Glomerular visceral epithelial cell (primary cell): ENCODE data around the gene CENATAC.
A peak's percentile ranks its signal among the peaks of the same experiment; 100 is the strongest.
"Not testable (repeated sequence)": the region's sequence is repeated elsewhere in the genome, so short reads cannot be mapped to it uniquely, and the experiment has no call there.

Experiments
- DNase-seq: peaks from one replicate; pipeline ENCODE4 v3.0.0-alpha.2; 2016; ENCODE audit errors: extremely low spot score

CENATAC gene, protein sequence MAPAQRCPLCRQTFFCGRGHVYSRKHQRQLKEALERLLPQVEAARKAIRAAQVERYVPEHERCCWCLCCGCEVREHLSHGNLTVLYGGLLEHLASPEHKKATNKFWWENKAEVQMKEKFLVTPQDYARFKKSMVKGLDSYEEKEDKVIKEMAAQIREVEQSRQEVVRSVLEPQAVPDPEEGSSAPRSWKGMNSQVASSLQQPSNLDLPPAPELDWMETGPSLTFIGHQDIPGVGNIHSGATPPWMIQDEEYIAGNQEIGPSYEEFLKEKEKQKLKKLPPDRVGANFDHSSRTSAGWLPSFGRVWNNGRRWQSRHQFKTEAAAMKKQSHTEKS

DNA sequence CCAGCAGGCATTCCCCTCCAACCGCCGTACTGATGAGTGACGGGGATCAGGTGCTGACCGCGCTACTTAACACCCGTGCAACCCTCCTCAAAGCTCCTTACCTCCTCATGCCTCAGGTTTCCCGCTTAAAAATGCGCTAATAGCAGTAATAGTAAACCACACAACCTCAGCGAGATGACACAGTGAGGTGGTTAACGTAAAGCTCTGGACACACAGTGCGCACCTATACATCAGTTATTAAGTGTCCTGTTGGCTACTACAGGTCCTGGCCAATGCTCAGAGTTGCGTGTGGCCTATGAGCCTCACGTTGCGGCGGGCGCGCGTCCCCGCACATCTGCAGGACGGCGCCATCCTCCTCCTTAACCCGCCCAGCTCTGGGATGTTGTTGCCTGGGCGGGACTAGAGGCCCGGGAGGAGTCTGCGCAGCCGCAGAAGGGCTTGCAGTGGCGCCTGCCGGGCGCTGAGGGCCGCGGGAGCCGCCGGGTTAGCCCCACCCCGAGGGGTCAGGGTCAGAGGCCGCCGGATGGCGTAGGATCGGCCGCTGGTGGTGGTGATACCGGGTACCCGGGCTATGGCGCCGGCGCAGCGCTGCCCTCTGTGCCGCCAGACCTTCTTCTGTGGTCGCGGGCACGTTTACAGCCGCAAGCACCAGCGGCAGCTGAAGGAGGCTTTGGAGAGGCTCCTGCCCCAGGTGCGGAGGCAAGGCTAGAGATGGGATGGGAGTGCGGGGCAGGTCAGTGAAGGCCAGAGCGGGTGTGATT, at the start of gene CENATAC:
Gene CENATAC (plus strand): TSS at position 512 of the 761 bp plus-strand sequence. CDS start 60 bp downstream, at position 572.
- peak; percentile 81 for DNase-seq

DNA sequence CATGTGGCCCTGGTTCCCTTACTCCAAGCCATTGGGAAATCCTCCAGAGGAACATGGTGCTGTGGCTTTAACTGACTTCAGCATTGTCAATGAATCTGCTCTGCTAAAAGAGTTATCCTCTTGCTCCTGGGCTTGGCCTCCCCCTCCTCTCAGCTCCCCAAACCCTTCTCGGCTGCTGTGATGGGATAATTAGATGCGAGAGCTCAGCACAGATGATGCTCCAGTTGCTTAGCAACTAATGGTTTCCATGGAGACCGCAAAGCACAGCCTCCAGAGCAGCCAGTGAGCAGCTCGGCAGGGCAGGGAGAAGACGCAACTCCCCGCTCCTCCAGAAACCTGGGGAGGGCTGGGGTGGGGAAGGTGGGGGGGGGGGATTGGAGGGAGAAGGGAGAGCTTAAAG, 44.7 kb upstream of the CENATAC start:
- DNase-seq: no peak

DNA sequence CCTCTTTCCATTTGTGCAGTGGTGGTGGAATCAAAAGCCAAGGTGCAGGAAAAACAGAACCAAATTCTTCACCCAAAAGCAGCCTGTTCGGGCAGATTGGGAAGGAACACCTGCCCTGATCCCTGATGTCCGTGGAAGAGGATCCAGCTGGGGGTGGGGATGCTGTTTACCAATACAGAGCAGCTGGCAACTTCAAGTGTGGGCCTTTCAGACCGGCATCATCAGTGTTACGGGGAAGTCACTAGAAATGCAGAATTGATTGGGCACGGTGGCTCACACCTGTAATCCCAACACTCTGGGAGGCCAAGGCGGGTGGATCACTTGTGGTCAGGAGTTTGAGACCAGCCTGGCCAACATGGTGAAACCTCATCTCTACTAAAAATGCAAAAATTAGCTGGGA, 44.0 kb upstream of the CENATAC start:
- not testable (repeated sequence) for DNase-seq

DNA sequence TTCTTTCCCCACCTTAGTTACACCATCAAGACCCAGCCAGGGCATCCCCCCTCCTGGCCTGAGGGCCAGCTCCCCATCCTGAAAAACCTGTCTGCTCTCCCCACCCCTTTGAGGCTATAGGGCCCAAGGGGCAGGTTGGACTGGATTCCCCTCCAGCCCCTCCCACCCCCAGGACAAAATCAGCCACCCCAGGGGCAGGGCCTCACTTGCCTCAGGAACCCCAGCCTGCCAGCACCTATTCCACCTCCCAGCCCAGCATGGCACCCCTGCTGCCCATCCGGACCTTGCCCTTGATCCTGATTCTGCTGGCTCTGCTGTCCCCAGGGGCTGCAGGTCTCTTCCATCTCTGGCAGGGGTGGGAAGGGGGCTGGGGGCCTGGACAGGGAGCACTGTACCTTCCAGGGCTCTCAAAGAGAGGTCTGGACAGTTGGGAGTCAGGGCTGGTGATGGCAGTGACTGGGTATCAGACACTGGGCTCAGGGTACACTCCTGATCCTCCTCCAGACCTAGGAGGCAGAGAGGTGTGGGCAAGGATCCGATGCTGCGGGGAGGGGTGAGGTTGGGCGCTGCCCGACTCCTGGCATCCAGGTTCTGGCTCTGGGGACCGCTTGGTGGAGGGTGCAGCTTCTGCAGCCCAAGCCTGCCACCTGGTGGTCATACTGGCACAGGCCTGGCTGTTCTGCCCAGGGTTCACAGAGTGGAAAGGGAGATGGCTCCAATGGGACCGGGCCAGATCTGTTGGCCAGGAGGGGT, 41.7 kb upstream of the CENATAC start, which contains the start of gene UPK2:
Gene UPK2 (plus strand): TSS at position 205 of the 753 bp plus-strand sequence. CDS start 53 bp downstream, at position 258.
- peak; percentile 83 for DNase-seq

DNA sequence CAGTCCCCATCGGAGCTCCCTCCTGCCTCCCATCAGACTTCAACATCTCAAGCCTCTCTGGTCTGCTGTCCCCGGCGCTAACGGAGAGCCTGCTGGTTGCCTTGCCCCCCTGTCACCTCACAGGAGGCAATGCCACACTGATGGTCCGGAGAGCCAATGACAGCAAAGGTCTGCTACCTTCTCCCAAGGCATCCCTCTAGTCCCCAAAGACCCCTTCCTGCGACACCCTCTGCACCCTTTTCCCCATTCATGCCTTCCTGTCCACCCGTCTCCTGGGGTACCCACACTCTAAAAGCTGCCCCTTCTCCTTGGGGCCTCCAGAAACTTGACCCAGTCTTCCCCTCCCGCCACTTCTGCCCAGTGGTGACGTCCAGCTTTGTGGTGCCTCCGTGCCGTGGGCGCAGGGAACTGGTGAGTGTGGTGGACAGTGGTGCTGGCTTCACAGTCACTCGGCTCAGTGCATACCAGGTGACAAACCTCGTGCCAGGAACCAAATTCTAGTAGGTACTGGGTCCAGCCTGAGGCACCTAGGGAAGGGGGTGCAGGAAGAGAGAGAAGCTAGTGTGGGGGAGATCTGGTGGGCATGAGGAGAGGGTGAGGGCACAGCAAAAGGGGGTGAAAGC, 41.0 kb upstream of the CENATAC start:
- DNase-seq: no peak

DNA sequence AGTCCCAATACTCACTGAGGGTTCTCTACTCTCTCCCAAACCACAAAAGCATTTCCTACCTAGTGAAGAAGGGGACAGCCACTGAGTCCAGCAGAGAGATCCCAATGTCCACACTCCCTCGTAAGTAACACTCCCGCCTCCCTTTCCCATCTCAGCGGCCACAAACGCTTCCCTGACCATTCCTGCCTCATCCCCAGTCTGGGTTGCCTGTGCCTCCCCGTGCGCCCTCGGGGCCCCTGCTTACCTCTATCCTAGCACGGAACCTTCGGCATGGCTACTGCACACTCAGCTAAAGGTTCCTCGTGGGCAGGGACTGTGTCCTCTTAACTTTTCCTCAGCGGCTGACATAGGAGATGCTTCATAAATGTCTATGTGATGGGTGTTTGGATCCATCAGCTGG, 40.4 kb upstream of the CENATAC start:
- no peak for DNase-seq

DNA sequence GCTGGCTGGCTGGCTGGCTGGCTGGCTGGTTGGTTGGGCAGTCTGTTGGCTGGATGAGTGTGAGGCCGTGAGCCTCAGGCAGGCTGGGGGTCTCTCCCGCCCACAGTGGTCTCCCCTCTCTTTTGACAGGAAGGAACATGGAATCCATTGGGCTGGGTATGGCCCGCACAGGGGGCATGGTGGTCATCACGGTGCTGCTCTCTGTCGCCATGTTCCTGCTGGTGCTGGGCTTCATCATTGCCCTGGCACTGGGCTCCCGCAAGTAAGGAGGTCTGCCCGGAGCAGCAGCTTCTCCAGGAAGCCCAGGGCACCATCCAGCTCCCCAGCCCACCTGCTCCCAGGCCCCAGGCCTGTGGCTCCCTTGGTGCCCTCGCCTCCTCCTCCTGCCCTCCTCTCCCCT, 40.0 kb upstream of the CENATAC start:
- DNase-seq: no peak

DNA sequence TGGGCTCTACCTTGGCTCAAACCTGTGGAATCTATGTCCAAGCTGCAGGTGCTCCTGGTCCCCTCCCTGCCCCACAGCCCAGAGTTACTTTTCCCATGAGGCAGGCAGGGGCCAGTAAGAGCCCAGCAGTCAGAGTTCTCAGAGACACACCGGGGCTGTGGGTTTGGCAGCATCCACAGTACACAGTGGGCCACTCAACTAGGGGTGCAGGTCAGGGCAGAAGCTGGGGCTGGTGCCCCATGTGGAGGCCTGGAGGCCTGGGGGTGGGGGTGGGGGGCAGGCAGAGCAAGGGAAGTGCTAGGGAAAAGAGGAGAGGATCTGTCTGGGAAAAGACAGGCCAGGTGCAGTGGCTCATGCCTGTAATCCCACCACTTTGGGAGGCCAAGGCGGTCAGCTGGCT, 39.4 kb upstream of the CENATAC start:
- no peak for DNase-seq

DNA sequence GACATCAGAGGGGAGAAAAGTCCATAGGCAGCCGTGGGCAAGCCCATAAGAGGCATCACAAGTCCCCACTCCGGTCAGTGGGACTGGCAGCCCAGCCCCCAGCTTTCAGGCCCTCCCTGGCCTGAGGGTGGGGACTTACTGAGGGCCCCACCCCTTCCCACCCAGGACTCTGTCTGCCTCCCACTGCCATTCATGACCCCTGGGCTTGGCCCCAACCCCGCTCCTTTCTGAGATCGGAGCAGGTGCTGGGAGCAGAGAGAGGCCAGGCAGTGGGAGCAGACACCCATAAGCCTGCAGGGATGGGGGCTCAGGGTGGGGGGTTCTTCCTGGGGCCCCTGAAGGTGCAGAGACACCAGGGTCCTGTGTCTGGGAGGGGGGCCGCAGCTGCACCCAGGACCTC, 36.7 kb upstream of the CENATAC start:
- no peak for DNase-seq

DNA sequence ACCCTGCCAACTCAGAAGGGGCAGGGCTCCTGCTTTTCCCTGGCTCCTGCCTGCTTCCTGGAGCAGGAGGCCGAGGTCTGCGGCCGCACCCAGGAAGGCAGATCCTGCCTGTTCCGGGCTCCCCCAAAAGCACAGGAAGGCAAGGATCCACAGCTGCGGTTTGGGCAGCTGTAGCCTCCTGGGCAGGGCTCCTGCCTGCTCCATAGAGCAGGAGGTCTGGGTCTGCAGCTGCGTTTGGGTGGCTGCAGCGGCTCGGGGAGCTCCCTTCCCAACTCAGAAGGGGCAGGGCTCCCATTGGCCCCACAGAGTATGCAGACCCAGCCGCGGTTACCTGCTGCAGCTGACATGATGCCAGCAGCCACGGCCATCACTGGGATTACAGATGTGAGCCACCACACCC, 36.3 kb upstream of the CENATAC start:
- DNase-seq: no peak

DNA sequence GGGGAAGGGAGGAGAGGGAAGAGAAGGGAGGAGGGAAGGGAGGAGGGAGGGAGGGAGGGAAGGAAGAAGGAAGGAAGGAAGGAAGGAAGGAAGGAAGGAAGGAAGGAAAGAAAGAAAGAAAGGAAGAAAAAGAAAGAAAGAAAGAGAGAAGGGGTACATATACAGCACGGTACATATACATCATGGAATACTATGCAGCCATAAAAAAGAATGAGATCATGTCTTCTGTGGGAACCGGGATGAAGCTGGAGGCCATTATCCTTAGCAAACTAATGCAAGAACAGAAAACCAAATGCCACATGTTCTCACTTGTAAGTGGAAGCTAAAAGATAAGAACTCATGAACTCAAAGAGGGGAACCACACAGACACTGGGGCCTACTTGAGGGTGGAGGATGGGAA, 28.4 kb upstream of the CENATAC start:
- not testable (repeated sequence) for DNase-seq

DNA sequence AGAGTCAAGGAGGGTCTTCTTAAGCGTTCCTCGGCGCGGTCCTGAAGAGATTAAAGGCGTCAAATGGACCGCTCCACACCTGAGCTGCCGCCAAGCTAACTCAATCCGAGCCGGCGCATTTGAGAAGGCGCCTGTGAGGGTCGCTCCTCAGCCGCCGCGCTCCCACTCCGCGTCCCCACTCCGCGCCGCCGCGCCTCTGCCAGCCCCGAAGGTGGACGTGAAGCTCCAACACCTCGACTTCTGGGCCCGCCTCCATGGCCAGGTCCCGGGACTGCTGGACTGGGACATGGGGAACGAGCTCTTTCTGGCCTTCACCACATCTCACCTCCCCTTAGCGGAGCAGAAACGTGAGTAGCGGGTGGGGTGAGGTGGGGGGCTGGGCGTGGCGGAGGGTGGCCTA, 26.3 kb upstream of the CENATAC start, which contains the start of gene FOXR1:
Gene FOXR1 (plus strand): TSS at position 116 of the 400 bp plus-strand sequence. CDS start 171 bp downstream, at position 287.
- DNase-seq: no peak

DNA sequence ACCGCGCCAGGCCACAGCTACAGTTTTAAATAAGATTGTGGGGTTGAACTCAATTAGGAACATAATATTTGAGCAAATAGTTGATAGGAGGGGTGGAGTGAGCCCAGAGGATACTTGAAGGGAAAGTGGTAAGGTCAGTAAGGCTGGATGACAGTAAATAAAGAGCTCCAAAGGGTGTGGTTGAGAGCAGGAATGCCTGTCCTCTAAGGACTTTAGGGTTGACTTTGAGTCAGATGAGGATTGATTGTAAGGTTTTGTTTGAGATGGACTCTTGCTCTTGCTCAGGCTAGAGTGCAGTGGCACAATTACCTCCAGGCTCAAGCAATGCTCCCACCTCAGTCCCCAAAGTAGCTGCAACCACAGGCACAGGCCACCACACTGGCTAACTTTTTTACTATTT, 24.0 kb upstream of the CENATAC start:
- DNase-seq: no peak

DNA sequence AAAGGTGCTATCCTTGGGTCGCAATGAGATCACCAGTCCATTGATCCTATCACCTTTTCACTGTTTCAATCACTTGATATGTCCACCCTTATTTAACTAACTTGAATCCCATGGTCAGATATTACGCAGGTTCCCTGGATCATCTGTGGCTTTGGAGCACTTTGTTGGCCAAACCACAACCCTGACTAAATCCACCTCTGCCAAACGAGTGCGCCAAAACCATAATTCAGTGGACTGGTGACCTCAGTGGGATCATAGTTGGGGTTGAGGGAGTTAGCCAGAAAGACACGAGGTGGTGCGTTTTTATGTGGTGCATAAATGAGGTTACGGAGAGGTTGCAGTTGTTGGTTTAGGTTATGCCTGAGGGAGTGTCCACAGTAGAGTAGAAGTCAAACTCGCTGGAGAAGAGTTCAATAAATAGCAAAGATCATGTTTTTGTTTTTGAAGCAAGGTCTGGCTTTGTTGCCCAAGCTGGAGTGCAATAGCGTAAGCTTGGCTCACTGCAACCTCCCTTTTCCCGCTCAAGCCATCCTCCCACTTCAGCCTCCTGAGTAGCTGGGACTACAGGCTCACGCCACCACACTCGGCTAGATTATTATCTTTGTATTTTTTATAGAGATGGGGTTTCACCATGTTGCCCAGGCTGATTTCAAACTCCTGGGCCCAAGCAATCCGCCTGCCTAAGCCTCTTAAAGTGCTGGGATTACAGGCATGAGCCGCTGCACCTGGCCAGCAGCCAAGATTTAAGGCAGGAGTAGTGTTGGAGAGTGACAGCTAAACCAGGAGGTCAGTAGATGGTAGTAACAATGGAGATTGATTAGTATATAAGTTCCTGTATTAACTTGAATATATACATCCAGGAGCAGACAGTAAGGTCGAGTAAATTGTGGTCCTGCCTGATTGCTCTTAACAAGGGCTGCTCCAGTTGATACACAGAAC, 21.9 kb upstream of the CENATAC start:
- peak; percentile 11 for DNase-seq

DNA sequence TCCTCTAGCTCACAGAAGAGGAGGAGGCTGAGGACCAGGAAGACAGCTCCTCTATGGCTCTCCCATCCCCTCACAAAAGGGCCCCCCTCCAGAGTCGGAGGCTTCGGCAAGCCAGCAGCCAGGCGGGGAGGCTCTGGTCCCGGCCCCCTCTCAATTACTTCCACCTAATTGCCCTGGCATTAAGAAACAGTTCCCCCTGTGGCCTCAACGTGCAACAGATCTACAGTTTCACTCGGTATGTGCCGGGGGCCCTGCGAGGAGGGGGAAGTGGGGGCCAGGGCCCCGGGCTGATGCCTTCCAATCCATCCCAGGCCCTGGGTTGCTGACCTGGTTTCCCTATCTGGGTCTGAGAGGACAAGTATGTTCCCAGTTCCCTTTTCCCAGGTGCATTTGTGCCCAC, 18.5 kb upstream of the CENATAC start:
- no peak for DNase-seq

DNA sequence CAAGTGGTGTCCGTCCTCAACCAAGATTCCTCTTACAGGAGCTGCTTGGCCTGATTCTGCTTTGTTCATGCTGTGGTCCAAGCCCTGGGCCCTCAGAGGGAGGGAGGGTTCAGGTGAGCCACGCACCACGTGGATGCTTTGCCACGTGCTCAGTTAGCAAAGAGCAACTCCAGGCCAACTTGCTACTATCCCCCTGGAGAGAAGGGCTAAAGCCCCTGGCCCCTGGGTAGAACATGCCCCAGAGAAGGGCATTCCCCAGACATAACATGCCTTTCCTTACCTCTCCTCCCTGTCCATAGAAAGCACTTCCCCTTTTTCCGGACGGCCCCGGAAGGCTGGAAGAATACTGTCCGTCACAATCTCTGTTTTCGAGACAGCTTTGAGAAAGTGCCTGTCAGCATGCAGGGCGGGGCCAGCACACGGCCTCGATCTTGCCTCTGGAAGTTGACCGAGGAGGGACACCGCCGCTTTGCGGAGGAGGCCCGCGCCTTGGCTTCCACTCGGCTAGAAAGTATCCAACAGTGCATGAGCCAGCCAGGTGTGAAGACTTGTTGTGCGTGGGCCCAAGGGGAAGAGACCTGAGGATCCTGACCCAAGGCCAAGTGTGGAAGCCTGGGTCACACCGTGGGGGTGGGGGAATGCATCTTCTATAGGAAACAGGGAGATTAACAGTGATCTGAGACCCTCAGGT, 17.6 kb upstream of the CENATAC start:
- DNase-seq: no peak

DNA sequence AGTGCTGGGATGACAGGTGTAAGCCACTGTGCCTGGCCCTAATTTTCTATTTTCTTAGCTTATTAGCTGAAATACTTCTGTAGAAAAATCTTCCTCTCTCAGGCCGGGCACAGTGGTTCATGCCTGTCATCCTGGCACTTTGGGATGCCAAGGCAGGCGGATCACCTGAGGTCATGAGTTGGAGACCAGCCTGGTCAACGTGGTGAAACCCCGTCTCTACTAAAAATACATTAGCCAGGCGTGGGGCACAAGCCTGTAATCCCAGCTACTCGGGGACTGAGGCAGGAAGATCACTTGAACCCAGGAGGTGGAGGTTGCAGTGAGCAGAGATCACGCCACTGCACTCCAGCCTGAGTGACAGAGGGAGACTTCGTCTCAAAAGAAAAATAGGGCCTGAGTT, 13.6 kb upstream of the CENATAC start:
- not testable (repeated sequence) for DNase-seq

DNA sequence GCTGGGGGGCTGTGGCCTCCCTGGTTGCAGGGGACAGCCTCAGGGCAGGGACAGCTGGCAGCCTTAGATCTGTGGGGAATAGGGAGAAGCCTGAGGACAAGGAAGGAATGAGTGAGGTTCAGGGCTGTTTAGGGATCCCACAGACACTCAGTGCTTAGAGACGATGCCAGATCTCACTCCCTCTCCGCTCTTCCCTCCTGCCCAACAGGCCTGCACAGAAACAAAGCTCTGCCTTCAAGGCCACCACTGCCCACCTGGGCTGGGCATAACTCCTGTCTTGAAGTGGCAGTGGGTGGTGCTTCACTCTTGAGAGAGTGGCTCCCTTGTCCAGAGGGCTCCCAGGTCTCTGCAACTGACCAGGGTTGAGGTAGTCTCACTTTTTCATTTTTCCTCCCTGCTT, 13.1 kb upstream of the CENATAC start:
- DNase-seq: no peak

DNA sequence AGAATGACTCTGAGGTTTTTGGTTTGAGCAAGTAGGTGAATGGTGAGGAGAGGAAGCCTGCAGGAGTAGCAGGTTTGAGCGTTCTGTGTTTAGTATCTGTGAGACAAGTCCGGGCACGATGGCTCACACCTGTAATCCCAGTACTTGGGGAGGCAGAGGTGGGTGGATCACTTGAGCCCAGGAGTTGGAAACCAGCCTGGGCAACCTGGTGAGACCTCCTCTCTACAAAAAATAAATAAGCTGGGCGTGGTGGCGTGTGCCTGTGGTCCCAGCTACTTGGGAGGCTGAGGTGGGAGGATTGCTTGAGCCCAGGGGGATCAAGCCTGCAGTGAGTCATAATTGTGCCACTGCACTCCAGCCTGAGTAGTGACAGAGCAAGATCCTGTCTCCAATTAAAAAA, 9.7 kb upstream of the CENATAC start:
- no peak for DNase-seq

DNA sequence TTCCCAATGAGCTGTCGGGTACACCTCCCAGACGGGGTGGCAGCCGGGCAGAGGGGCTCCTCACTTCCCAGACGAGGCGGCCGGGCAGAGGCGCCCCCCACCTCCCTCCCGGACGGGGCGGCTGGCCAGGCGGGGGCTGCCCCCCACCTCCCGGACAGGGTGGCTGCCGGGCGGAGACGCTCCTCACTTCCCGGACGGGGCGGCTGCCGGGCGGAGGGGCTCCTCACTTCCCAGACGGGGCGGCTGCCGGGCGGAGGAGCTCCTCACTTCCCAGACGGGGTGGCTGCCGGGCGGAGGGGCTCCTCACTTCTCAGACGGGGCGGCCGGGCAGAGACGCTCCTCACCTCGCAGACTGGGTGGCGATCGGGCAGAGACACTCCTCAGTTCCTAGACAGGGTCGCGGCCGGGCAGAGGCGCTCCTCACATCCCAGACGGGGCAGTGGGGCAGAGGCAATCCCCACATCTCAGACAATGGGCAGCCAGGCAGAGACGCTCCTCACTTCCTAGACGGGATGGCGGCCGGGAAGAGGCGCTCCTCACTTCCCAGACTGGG, 6.4 kb upstream of the CENATAC start:
- DNase-seq: not testable (repeated sequence)
